GM08714 (cell line): ENCODE measurements around the gene SCUBE1.

Experiments
- H3K4me3 ChIP-seq: fragments of 200-500 bp; sonication (Bioruptor generic); 2 replicates; pipeline ENCODE4 v1.5.1; 2014; ENCODE audit warnings: mild to moderate bottlenecking, low read length, inconsistent platforms
- ZNF274 ChIP-seq: IDR thresholded peaks from 2 replicates; pipeline ENCODE4 v1.6.1; 2012; ENCODE audit warnings: mild to moderate bottlenecking, low read depth, low read length

The SCUBE1 gene

DNA sequence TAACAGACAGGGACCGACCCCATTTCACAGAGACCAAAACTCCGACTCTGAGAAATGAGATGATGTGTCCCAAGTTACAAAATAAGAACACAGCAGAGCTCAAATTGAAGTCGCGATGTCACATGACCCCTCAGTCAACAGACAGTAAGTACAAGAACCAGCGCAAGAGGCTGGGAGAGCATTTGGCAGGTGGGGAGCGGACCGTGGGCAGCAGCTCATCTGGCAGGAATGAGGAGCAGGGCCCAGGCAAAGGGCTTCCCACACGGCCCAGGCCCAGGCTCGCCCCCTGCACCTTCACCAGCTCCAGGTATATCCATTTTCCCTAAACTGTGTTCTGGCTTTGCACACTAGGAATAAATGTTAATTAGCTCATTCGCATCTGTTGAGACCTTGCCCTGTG is 34.3 kb downstream of the SCUBE1 start:
- no peak for TF ChIP-seq ZNF274
- no peak overlapping the region for H3K4me3 ChIP-seq

DNA sequence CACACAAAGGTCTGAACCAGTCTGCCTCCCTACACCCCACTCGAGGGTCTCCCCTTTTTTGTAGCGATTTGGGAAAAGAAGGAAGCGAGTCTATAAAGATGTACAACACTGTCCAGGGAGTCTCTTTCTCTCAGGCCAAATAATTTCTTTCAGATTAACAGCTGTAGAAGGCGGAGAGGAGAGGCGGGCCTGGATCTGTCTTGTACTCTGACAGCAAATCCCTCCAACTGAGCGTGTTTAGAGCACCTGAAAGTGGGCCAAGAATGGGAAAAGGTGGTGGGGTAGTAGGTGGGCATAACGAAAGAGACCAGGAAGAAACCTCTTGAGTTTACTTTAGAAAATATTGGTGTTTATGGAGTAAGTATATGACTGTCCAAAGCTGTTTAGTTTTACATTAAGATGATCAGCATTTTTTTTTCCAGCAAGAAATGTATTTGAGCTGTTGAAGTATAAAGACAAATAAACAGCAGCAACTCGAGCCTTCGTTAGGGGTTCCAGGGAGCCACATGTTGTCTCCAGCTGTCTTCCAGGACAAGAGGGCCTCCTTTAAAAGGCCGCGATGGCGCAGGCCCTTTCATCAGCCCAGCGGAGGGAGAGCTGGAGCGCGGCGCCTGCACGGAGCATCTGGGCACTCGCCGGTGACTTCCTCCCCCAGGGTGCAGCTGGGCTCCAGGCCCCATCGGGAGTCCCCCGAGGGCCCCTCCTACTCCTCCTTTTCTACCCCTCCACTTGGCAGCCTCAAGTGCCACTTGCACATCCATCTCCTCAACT is 34.9 kb downstream of the SCUBE1 start:
- TF ChIP-seq ZNF274, result no peak
- H3K4me3 ChIP-seq, result no peak overlapping the region

DNA sequence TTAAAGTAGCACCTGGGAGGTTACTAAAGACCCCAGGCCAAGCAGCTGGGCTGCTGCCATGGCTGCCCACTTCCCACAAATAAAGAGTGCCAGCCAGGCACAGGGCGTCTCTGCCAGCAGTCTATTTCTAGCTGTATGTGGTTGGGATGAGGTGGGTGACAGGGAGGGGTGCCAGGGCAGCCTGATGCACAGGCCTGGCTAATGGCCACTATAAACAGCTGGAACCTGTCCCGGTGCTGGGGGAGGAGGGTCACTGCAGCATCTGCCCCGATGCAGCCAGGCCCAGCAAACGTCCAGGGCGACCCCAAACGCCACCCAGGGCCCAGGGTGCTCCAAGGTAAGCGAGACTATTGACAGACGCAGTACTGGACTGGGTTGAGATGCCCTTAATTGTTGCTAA is 37.4 kb downstream of the SCUBE1 start:
- H3K4me3 ChIP-seq, result no peak overlapping the region
- TF ChIP-seq ZNF274, result no peak

DNA sequence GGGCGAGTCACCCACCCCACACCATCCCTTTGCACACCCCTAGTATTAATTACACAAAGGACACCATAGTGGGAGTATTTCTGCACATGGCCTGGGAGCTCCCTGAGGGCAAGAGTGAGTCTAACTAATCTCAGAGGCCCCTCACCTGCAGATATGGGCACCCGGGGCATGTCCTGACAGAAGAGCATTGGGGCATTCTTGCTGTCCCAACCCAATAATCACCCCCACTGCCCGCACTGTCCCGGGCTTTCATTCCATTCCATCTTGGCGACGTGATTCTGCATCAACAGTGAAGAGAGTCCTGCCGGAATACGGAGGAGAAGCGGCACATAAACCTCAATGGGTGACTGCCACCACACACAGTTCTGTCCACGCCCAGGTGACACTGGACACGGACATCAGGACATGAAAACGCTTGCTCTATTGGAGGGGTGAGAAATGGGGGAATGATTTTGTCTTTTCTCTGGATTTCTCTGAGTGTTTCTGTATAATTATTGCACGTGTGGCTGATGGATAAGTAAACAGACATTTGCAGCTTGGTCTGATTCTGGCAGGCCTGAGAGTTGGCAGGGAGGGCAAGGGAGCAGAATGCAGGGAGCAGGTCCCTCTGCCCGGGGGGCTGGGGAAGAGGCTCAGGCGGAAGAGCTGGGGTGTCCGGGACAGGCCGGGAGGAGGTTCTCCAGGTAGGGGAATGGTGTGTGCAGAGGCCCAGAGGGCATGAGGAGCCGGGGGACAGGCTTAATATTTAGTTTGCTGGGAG is 38.2 kb downstream of the SCUBE1 start:
- no peak for TF ChIP-seq ZNF274
- no peak overlapping the region for H3K4me3 ChIP-seq

DNA sequence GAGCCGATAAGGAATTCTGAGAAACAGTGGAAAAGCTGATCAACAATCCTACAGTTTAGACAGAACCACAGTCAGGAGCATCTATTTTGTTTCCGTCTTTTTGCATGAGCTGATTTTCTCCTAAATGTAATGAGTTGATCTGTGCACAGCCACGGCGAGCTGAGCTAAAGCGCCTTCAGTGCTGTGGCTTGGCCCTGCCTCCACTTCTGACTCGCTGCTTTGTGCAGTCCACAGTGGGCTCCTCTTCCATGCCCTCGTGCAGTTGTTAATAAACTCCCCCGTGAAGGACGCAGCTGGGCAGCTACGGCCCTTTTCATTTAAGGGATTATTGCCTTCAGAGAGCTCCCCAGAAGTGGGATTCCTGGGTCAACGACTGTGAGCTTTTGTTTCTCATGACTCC is 39.4 kb downstream of the SCUBE1 start:
- H3K4me3 ChIP-seq, result no peak overlapping the region
- TF ChIP-seq ZNF274, result no peak

DNA sequence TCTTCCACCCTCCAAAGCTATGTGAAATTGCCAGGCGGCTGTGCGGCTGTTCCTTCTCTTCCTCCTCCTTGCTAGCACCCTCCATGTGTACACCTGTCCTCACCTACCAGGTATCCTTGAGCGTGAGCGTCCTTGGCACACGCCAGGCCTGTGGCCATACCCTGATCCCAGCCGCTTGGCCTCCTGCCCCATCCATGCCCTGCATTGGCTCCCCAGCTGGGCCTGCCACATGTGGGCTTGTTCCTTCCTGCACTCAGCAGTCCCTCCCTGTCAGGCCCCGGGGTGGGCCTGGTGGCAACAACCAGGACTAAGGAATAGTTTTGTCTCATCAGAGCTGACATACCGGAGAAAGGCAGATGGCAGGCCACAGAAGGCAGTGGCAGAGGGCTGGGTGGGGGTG is 40.0 kb downstream of the SCUBE1 start:
- no peak for TF ChIP-seq ZNF274
- no peak overlapping the region for H3K4me3 ChIP-seq

DNA sequence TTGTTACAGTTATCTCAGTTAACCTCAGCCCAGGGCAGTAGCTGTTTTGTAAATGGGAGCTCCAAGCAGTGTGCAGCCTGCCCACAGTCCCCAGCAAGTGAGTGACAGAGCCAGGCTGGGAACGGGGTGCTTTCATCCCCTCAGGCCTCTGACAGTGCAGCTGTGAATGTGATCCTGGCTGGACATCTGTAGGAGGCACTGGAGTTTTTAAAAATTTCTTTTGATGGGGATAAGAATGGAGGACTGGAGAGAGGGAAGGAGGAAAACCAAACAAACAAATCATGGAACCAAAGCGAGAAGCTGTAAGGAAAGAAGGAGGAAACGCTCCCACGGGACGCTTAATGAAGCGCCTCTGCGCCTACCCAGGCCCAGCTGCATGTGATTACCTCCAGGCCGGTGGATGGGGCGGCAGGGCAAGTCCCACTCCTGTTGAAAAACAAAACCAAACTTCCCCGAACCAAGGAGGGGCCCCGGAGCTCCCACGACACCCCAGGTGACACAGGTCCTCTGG is 40.6 kb downstream of the SCUBE1 start:
- H3K4me3 ChIP-seq, result no peak overlapping the region
- no peak for TF ChIP-seq ZNF274

DNA sequence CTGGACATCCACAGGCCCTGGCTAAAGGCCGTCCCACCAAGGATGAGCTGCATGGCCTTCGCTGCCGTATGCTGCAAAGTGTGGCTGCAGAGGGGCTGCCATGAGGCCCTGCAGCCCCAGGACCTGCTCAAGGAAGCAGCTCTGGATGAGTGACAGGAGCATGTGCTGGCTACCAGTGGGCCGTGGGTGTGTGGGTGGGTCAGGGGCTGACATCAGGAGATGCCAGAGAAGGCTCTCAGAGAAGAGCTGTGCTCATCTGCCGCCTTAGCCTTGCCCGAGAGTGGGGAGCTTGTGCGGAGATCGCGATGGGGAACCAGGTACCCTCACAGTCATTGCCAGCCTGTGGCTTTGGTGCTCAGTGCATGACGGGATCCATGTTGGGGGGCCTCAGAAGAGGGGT is 41.3 kb downstream of the SCUBE1 start:
- H3K4me3 ChIP-seq, result no peak overlapping the region
- no peak for TF ChIP-seq ZNF274

DNA sequence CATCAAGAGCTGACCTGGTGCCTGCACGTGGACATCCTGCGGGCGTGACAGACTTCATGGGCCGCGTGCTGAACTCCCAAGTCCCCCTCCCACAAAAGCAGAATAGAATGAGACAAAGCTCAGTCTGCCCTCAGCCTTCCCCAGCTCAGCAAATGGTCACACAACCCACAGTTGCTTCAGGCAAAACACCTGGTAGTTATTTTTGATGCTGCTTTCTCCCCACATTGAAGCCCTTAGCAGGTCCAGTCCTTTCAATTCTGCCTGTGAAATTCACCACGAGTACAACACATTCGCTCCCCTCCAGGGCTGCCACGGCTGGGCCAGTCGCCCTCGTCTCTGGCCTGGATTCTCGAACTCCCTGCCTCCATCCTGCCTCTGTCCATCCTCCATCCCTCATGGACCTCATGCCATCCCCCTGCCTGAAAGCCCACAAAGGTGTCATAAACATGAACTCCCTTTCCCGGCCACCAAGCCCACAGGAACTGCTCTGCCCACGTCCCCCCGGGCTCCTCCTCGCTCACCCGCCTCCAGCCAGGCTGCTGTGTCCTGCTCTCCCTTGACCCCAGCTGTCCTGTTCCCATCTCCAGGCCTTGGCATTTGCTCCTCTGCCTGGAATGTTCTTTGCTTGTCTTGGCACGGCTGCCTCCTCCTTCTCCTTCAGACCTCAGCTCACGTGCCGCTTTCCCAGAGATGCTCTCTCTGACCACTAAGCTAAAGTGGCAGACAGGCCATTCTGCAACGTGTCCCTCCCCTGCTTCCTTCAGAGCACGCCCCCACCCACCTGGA is 42.1 kb downstream of the SCUBE1 start:
- no peak overlapping the region for H3K4me3 ChIP-seq
- TF ChIP-seq ZNF274, result no peak

DNA sequence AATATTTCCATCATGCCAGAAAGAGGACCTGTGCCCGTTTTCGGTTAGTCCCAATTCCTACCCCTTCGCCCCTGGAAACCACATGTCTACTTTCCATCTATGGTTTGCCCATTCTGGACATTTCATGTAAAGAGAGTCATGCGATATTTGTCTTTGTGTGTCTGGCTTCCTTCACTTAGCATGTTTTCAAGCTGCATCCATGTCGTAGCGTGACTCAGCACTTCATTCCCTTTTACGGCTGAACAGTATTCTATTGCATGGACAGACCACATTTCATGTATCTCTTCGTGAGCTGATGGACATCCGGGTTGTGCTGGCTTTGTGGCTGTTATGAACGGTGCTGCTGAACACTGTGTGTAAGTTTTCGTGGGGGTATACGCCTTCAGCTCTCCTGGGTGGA is 43.4 kb downstream of the SCUBE1 start:
- TF ChIP-seq ZNF274, result no peak
- H3K4me3 ChIP-seq, result no peak overlapping the region

DNA sequence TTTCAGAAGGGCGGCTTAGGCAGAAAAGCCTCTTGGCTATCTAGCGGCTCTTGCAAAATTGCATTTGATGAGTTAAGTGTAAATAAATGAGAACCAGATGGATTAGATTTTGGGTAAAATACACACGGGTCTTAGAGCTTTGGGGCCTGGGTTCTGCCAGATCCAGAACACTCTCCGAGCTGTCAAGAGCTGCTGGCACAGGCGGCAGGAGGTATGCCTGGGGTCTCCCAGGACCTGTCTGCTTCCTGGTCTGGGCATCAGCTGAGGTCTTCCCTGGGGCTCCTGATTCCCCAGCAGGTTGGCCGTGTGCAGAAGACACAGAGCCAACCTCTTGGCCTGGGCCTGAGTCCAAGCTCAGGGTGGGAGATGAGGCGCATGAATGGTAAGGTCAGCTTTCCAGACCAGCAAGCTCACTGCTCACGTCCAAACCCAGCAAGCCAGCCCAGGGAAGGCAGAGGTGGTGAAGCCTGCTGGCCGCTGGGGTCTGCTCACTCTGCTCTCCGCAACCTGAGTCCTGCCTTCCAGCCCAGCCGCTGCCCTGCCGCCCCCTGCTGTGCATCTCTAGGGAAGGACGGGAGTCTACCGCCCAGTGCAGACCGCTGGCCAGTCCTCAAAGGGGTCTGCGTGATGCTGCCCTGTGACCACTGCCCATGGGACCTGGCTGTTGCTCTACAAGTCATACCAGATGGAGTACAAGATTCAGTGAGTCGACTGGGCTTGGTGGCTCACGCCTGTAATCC is 44.9 kb downstream of the SCUBE1 start:
- no peak for TF ChIP-seq ZNF274
- H3K4me3 ChIP-seq, result no peak overlapping the region

DNA sequence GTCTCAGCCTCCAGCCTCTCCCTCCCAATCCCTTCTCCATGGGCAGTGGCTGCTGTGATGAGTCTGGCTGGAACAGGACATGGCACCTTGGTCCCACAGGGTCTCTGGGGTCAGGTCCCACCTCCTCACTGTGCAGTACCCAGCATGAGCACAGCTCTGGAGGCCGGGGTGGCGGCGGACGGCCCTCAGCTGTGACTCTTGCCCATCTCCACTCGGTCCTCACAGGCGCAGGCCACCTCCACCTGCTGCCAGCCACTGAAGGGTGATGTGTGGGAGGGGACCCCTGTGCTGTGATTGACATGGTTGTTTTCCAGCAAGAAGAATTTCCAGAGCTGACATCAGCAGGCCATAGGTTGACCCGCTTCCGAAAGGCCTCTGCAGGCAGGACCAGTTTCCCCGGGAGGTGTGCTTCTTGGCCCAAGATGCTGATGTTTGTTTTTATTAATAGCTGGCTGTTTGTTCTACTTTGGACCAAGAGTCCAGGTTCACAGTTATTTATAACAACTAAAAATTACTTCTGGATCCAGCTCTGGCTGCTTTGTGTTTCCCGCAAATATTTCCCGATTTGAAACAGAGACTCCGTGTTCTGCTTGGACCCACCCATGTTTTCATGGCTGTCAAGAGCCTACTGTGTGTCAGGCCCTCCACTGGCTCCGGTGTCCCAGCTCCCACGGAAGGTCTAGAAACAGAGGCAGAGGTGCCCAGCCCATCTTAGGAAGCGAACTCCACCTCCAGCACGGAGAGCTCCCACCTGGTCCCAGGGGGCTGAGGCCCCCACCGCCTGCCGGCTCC is 45.7 kb downstream of the SCUBE1 start:
- no peak for TF ChIP-seq ZNF274
- H3K4me3 ChIP-seq, result no peak overlapping the region

DNA sequence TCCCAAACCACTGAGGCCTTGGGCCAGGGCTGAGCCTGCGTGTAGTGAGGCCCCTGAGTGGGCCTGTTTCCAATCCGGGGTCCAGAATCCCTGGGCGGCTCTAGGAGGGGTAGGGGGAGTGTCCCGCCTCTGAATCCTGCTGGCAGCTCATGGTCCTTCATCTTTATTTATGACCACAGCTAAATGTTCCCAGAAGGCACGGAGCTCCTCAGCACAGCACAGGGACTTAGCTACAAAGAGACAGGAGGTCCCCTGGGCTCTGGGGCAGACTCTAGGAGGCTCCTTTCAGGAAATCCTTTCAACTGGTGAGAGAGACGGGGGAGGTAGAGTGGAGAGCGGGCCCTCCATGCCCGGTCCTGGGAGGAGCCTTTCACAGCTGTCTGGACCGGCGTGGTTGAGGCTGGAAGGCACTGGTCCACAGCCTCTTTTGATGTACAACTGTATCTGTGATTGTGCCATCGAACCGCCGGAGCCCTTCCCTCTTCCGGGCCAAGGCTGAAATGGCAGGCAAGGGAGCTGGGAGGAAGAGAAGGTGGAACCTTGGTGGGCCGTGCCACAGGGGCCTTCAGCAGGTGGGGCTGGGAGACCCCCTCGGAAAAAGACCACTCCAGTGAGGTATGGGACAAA is 46.8 kb downstream of the SCUBE1 start:
- no peak overlapping the region for H3K4me3 ChIP-seq
- no peak for TF ChIP-seq ZNF274
